ENCODE measurements around the gene CDH2.

- TF ChIP-seq CTCF (IDR thresholded peaks at IDR 0.05; ENCODE audit: low read depth, low read length) (no peak), EZH2phosphoT487 (IDR thresholded peaks at IDR 0.05; ENCODE audit: low read depth) (no peak)
Observed at GRCh38 chr18:27964811-27965210, 212.1 kb downstream of the CDH2 start.
